HEK293T (cell line): ENCODE measurements around the gene GLRA3.

Experiments
- BHLHE40 ChIP-seq: fragments of 450-650 bp; IDR thresholded peaks from 2 replicates; pipeline ENCODE4 v1.6.1; 2016; ENCODE audit warnings: mild to moderate bottlenecking, moderate library complexity, borderline replicate concordance
- FOXK2 ChIP-seq: fragments of 450-650 bp; IDR thresholded peaks from 2 replicates; pipeline ENCODE4 v1.6.1; 2016; ENCODE audit warnings: mild to moderate bottlenecking
- L3MBTL2 ChIP-seq: fragments of 450-650 bp; conservative IDR thresholded peaks from 2 replicates; pipeline ENCODE4 v1.6.1; 2016; ENCODE audit warnings: mild to moderate bottlenecking
- SP1 ChIP-seq: fragments of 450-650 bp; IDR thresholded peaks from 2 replicates; pipeline ENCODE4 v1.6.1; 2017
- TARDBP ChIP-seq: fragments of 450-650 bp; IDR thresholded peaks from 2 replicates; pipeline ENCODE4 v1.6.1; 2016
- TF ChIP-seq, protein P1 (sequence below): fragments of 450-650 bp; IDR thresholded peaks from 2 replicates; pipeline ENCODE4 v1.6.1; 2016

DNA sequence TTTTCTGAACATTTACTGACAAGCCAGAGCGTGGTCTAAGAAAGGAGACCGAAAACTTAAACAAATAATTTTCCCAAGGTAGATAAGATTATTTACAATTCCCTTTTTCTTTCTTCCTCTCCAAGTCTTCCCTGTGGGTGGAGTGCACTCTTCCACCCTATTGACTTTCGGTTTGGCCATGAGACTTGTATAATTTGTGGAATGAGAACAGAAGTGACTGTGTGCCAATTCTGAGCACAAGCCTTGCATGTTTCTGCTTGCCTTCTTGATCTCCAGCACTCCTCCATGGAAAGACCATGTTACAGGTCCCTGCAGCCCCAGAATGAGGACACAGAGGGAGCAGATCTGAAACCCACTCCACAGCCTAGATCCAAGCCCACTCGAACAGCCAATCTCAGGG lies 156.8 kb downstream of the GLRA3 start:
- TF ChIP-seq BHLHE40 (no peak), TARDBP (no peak), FOXK2 (no peak), L3MBTL2 (no peak), SP1 (no peak)
- TF ChIP-seq, protein P1, sequence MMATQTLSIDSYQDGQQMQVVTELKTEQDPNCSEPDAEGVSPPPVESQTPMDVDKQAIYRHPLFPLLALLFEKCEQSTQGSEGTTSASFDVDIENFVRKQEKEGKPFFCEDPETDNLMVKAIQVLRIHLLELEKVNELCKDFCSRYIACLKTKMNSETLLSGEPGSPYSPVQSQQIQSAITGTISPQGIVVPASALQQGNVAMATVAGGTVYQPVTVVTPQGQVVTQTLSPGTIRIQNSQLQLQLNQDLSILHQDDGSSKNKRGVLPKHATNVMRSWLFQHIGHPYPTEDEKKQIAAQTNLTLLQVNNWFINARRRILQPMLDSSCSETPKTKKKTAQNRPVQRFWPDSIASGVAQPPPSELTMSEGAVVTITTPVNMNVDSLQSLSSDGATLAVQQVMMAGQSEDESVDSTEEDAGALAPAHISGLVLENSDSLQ, result no peak
